Measurements from ENCODE around the gene OR1L1.

OR1L1 gene, protein sequence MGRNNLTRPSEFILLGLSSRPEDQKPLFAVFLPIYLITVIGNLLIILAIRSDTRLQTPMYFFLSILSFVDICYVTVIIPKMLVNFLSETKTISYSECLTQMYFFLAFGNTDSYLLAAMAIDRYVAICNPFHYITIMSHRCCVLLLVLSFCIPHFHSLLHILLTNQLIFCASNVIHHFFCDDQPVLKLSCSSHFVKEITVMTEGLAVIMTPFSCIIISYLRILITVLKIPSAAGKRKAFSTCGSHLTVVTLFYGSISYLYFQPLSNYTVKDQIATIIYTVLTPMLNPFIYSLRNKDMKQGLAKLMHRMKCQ

GRCh38 chr9:122661416-122661815 lies at the start of gene OR1L1:
TSS of gene OR1L1 (plus strand) at chr9:122661716. CDS start at chr9:122661716, 0 bp downstream.
- no peak for DNase-seq

GRCh38 chr9:122614362-122614761 lies 47.2 kb upstream of the OR1L1 start, which contains the start of gene OR1Q1:
TSS of gene OR1Q1 (plus strand) at chr9:122614738. CDS start at chr9:122614738, 0 bp downstream.
- no peak for DNase-seq

- DNase-seq: no peak
These were observed 41.5 kb upstream of the OR1L1 start for GRCh38 chr9:122619996-122620395.

- no peak for DNase-seq
These were observed 19.3 kb upstream of the OR1L1 start for GRCh38 chr9:122642226-122642625.

- DNase-seq: no peak
These were observed 5.1 kb upstream of the OR1L1 start for GRCh38 chr9:122656378-122656777.

DNA sequence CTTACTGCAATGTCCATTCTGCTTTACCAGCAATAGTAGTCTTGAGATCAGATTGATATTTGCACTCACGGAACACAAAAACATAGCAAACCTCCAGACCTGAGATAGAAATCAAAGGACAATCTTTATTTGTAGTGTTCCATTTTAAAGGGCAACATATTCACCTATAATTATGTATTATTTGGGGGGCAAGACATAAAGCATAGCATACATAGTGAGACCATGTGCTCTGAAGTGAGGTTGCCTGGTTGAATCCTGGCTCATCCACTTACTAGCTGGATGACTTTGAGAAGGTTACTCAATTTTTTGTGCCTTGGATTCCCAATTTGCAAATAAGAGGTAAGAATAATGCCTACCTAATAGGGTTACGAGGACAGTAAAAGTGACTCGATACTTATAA lies 4.0 kb upstream of the OR1L1 start, which contains the start of gene OR1B1:
TSS of gene OR1B1 (minus strand) at position 101 of the 400 bp plus-strand sequence.
- no peak for DNase-seq

GRCh38 chr9:122672481-122672880 lies 11.0 kb downstream of the OR1L1 start:
- DNase-seq: no peak

DNA sequence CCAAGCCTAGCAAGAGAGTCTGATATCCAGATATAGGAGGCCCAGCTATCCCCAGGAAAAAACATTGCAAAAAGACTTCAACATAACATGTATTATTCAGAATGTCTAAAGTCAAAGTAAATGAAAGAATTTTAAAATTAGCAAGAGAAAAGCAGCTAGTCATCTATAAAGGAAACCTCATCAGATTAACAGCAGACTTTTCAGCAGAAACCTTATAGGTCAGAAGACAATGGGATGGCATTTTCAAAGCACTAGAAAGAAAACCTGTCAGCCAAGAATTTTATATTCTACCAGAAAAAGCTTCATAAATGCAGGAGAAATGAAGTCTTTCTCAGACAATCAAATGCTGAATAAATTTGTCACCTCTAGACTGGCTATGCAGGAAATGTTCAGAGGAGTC lies 23.3 kb downstream of the OR1L1 start:
- DNase-seq: no peak

DNA sequence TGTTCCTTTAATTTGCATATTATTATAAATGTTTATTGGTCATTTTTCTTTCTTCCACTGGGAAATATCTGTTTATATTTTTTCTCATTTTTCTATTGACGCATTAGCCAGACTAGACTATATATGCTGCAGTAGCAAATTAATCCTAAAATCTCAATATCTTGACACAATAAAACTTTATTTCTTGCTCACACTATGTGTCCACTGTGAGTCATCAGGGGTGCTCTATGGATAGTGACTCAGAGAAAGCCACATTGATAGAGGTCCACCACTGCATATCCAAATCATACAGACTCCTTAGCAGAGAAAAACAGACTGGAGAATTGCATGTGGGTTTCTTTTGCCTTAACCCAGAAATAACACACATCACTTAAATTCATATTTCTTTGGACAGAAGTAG lies 34.2 kb downstream of the OR1L1 start:
- no peak for DNase-seq

Data from bone marrow (tissue), 2 donors.